ENCODE measurements around the gene TOP1.

TOP1 gene

GRCh38 chr20:41118632-41119031 lies 90.0 kb downstream of the TOP1 start:
- Histone ChIP-seq H3K9me3 (ENCODE audit: control insufficient read depth, insufficient read depth, low read depth, low read length) (no peaks in the 10 kb centered on the region), H3K27ac (ENCODE audit: extremely low read depth, low read depth, low read length) (no peak overlapping the region), H3K36me3 (ENCODE audit: control insufficient read depth in 2 of 2, insufficient read depth in 1 of 2, low read length in 2 of 2) (peaks cover 27 to 95% of the 10 kb centered on the region in 2 experiments), H3K4me1 (ENCODE audit: control insufficient read depth, insufficient read depth, low read length) (no peaks in the 10 kb centered on the region), H3K4me3 (ENCODE audit: low read depth, low read length) (no peak overlapping the region)
- TF ChIP-seq PRDM10 (tag by site-specific recombination; IDR thresholded peaks at IDR 0.05), result no peak
- no peak for TF ChIP-seq ZNF549 (tag by site-specific recombination; IDR thresholded peaks at IDR 0.05)
- TF ChIP-seq ZBTB44 (tag by site-specific recombination; IDR thresholded peaks at IDR 0.05), result no peak
- ChIA-PET POLR2A (no interaction called here), CTCF (interaction anchor here (0.6 to 3.2 kb wide), 3 partner anchors 17 to 57 kb away, joined by 3 to 12 read pairs (median 3); no protein-coding TSS in a partner anchor)

GRCh38 chr20:41119614-41120561 lies 91.3 kb downstream of the TOP1 start:
- Histone ChIP-seq H3K4me3 (ENCODE audit: low read depth, low read length) (no peak overlapping the region), H3K27ac (ENCODE audit: extremely low read depth, low read depth, low read length) (no peak overlapping the region), H3K4me1 (ENCODE audit: control insufficient read depth, insufficient read depth, low read length) (no peaks in the 10 kb centered on the region), H3K9me3 (ENCODE audit: control insufficient read depth, insufficient read depth, low read depth, low read length) (no peaks in the 10 kb centered on the region), H3K36me3 (ENCODE audit: control insufficient read depth in 2 of 2, insufficient read depth in 1 of 2, low read length in 2 of 2) (peaks cover 16 to 88% of the 10 kb centered on the region in 2 experiments)
- ChIA-PET CTCF (interaction anchor here (1.7 to 3.2 kb wide), 3 partner anchors 15 to 58 kb away, joined by 3 to 14 read pairs (median 12); no protein-coding TSS in a partner anchor), POLR2A (no interaction called here)
- TF ChIP-seq KLF1 (tag by site-specific recombination; IDR thresholded peaks at IDR 0.05) (no peak), ZNF777 (tag by site-specific recombination; IDR thresholded peaks at IDR 0.05; ENCODE audit: borderline replicate concordance) (no peak), ZNF561 (tag by site-specific recombination; IDR thresholded peaks at IDR 0.05; ENCODE audit: borderline replicate concordance) (no peak), ZXDB (tag by site-specific recombination; IDR thresholded peaks at IDR 0.05) (no peak), ZNF623 (tag by site-specific recombination; IDR thresholded peaks at IDR 0.05) (no peak), ZNF24 (tag by site-specific recombination; IDR thresholded peaks at IDR 0.05) (no peak), ZNF37A (tag by site-specific recombination; IDR thresholded peaks at IDR 0.05) (no peak), ZNF830 (tag by site-specific recombination; IDR thresholded peaks at IDR 0.05; ENCODE audit: low read depth) (no peak), MEIS1 (CRISPR knock-in tag; IDR thresholded peaks at IDR 0.05; ENCODE audit: borderline replicate concordance) (no peak), ZNF221 (tag by site-specific recombination; IDR thresholded peaks at IDR 0.05; ENCODE audit: borderline replicate concordance) (no peak), ZNF335 (tag by site-specific recombination; conservative IDR thresholded peaks at IDR 0.05) (no peak), ZBTB21 (tag by site-specific recombination; IDR thresholded peaks at IDR 0.05) (no peak), ZBTB1 (tag by site-specific recombination; IDR thresholded peaks at IDR 0.05) (no peak), ZNF274 (IDR thresholded peaks at IDR 0.05; ENCODE audit: low read length) (no peak), ZNF274 (tag by site-specific recombination; IDR thresholded peaks at IDR 0.05; ENCODE audit: borderline replicate concordance) (no peak), ZNF548 (tag by site-specific recombination; IDR thresholded peaks at IDR 0.05) (no peak), ZNF473 (tag by site-specific recombination; IDR thresholded peaks at IDR 0.05) (no peak), ZNF18 (tag by site-specific recombination; IDR thresholded peaks at IDR 0.05) (no peak)
- TF ChIP-seq, protein P1, sequence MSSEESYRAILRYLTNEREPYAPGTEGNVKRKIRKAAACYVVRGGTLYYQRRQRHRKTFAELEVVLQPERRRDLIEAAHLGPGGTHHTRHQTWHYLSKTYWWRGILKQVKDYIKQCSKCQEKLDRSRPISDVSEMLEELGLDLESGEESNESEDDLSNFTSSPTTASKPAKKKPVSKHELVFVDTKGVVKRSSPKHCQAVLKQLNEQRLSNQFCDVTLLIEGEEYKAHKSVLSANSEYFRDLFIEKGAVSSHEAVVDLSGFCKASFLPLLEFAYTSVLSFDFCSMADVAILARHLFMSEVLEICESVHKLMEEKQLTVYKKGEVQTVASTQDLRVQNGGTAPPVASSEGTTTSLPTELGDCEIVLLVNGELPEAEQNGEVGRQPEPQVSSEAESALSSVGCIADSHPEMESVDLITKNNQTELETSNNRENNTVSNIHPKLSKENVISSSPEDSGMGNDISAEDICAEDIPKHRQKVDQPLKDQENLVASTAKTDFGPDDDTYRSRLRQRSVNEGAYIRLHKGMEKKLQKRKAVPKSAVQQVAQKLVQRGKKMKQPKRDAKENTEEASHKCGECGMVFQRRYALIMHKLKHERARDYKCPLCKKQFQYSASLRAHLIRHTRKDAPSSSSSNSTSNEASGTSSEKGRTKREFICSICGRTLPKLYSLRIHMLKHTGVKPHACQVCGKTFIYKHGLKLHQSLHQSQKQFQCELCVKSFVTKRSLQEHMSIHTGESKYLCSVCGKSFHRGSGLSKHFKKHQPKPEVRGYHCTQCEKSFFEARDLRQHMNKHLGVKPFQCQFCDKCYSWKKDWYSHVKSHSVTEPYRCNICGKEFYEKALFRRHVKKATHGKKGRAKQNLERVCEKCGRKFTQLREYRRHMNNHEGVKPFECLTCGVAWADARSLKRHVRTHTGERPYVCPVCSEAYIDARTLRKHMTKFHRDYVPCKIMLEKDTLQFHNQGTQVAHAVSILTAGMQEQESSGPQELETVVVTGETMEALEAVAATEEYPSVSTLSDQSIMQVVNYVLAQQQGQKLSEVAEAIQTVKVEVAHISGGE (tag by site-specific recombination; conservative IDR thresholded peaks at IDR 0.05; ENCODE audit: low read depth), result no peak

All from HEK293 (cell line).